ENCODE data around the gene RRBP1. TPM values are rescaled to one million over a fixed set of nuclear protein-coding genes. Genes with fewer than 3 reads are reported as not detected.

RRBP1 gene
- total and polyA plus RNA-seq, 4 donors: 75.4 to 202 (median 130) TPM

GRCh38 chr20:17673084-17673483, 9.0 kb downstream of the RRBP1 start:
- TF ChIP-seq EGR1 (IDR thresholded peaks at IDR 0.05; ENCODE audit: low read depth in 2 of 2): no peak
- TF ChIP-seq HNF4G (IDR thresholded peaks at IDR 0.05): no peak
- no peak for TF ChIP-seq NR2F2 (IDR thresholded peaks at IDR 0.05)
- TF ChIP-seq JUND (IDR thresholded peaks at IDR 0.05): no peak
- TF ChIP-seq ATF3 (IDR thresholded peaks at IDR 0.05): no peak
- no peak for TF ChIP-seq FOXA1 (IDR thresholded peaks at IDR 0.05)
- Histone ChIP-seq H3K27me3 (ENCODE audit: control insufficient read depth in 4 of 4, insufficient read depth in 4 of 4, low read length in 3 of 4) (no peaks in the 10 kb centered on the region), H3K36me3 (ENCODE audit: control insufficient read depth in 4 of 4, insufficient read depth in 3 of 4, low read depth in 1 of 4, low read length in 3 of 4) (peaks cover 4 to 41% (median 22%) of the 10 kb centered on the region in 4 donors), H3K4me1 (ENCODE audit: control insufficient read depth in 4 of 4, insufficient read depth in 4 of 4, low read length in 3 of 4) (peaks cover 8 to 41% (median 33%) of the 10 kb centered on the region in 4 donors), H3K4me3 (ENCODE audit: low read depth in 1 of 3, low read length in 3 of 3) (no peak overlapping the region), H3K9ac (ENCODE audit: low read depth in 1 of 2, low read length in 2 of 2) (no peak overlapping the region), H3K9me3 (ENCODE audit: control insufficient read depth in 4 of 4, low read length in 3 of 4) (no peaks in the 10 kb centered on the region), H3K27ac (ENCODE audit: low read depth in 1 of 2, low read length in 2 of 2) (no peak overlapping the region)
- WGBS: 89% methylated on average over 7 of the region's 7 CpGs
- no peak for DNase-seq (ENCODE audit: low spot score)

GRCh38 chr20:17671565-17671964, 10.5 kb downstream of the RRBP1 start:
- H3K4me3 ChIP-seq (ENCODE audit: low read depth in 1 of 3, low read length in 3 of 3): no peak overlapping the region
- no peak overlapping the region for H3K9ac ChIP-seq (ENCODE audit: low read depth in 1 of 2, low read length in 2 of 2)
- 72% methylated on average over 4 of the region's 4 CpGs for WGBS
- no peaks in the 10 kb centered on the region for H3K9me3 ChIP-seq (ENCODE audit: control insufficient read depth in 4 of 4, low read length in 3 of 4)
- H3K4me1 ChIP-seq (ENCODE audit: control insufficient read depth in 4 of 4, insufficient read depth in 4 of 4, low read length in 3 of 4): peaks cover 7 to 39% (median 24%) of the 10 kb centered on the region in 4 donors
- H3K36me3 ChIP-seq (ENCODE audit: control insufficient read depth in 4 of 4, insufficient read depth in 3 of 4, low read depth in 1 of 4, low read length in 3 of 4): peaks cover 4 to 36% (median 23%) of the 10 kb centered on the region in 4 donors
- no peak overlapping the region for H3K27ac ChIP-seq (ENCODE audit: low read depth in 1 of 2, low read length in 2 of 2)
- TF ChIP-seq CTCF (IDR thresholded peaks at IDR 0.05; ENCODE audit: low read depth, low read length, missing input control) (no peak), ZBTB33 (IDR thresholded peaks at IDR 0.05) (no peak), FOXA2 (IDR thresholded peaks at IDR 0.05) (no peak), HNF4A (conservative IDR thresholded peaks at IDR 0.05) (no peak), JUND (IDR thresholded peaks at IDR 0.05) (no peak), RXRA (IDR thresholded peaks at IDR 0.05) (no peak), MAX (IDR thresholded peaks at IDR 0.05) (no peak), GABPA (IDR thresholded peaks at IDR 0.05 in 1 of 2, conservative IDR thresholded peaks at IDR 0.05 in 1 of 2) (no peak), ATF3 (IDR thresholded peaks at IDR 0.05) (no peak), FOXA1 (IDR thresholded peaks at IDR 0.05) (no peak), TAF1 (conservative IDR thresholded peaks at IDR 0.05) (no peak), HNF4G (IDR thresholded peaks at IDR 0.05) (no peak)
- TF ChIP-seq, protein P1, sequence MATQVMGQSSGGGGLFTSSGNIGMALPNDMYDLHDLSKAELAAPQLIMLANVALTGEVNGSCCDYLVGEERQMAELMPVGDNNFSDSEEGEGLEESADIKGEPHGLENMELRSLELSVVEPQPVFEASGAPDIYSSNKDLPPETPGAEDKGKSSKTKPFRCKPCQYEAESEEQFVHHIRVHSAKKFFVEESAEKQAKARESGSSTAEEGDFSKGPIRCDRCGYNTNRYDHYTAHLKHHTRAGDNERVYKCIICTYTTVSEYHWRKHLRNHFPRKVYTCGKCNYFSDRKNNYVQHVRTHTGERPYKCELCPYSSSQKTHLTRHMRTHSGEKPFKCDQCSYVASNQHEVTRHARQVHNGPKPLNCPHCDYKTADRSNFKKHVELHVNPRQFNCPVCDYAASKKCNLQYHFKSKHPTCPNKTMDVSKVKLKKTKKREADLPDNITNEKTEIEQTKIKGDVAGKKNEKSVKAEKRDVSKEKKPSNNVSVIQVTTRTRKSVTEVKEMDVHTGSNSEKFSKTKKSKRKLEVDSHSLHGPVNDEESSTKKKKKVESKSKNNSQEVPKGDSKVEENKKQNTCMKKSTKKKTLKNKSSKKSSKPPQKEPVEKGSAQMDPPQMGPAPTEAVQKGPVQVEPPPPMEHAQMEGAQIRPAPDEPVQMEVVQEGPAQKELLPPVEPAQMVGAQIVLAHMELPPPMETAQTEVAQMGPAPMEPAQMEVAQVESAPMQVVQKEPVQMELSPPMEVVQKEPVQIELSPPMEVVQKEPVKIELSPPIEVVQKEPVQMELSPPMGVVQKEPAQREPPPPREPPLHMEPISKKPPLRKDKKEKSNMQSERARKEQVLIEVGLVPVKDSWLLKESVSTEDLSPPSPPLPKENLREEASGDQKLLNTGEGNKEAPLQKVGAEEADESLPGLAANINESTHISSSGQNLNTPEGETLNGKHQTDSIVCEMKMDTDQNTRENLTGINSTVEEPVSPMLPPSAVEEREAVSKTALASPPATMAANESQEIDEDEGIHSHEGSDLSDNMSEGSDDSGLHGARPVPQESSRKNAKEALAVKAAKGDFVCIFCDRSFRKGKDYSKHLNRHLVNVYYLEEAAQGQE (IDR thresholded peaks at IDR 0.05): no peak
- DNase-seq (ENCODE audit: low spot score): no peak
- no peaks in the 10 kb centered on the region for H3K27me3 ChIP-seq (ENCODE audit: control insufficient read depth in 4 of 4, insufficient read depth in 4 of 4, low read length in 3 of 4)
